ENCODE data around the gene NFKB2.

GRCh38 chr10:102405632-102406031, 10.1 kb downstream of the NFKB2 start:
- TF ChIP-seq POLR2A (IDR thresholded peaks at IDR 0.05) (no peak), CTCF (IDR thresholded peaks at IDR 0.05) (no peak)
